NCI-H146 treated with DMSO at 0.1 percent for 48 hours (cell line): Measurements from ENCODE around the gene NECTIN4.
A peak's percentile ranks its signal among the peaks of the same experiment; 100 is the strongest.
"Not testable (repeated sequence)": the region's sequence is repeated elsewhere in the genome, so short reads cannot be mapped to it uniquely, and the experiment has no call there.

ENCODE experiments used
- DNase-seq: peaks from one replicate; lab custom pipeline; 2025; ENCODE audit not compliant: unreplicated experiment; lab: John Stamatoyannopoulos, UW

NECTIN4 gene

GRCh38 chr1:161089251-161089924 is at the start of gene NECTIN4:
Gene NECTIN4 (minus strand): TSS chr1:161089558. CDS start chr1:161089296, 262 bp downstream.
- DNase-seq: no peak

GRCh38 chr1:161138431-161138830 is 49.1 kb upstream of the NECTIN4 start:
- no peak for DNase-seq

- DNase-seq: no peak
Measured at GRCh38 chr1:161137881-161138280, 48.5 kb upstream of the NECTIN4 start.

DNA sequence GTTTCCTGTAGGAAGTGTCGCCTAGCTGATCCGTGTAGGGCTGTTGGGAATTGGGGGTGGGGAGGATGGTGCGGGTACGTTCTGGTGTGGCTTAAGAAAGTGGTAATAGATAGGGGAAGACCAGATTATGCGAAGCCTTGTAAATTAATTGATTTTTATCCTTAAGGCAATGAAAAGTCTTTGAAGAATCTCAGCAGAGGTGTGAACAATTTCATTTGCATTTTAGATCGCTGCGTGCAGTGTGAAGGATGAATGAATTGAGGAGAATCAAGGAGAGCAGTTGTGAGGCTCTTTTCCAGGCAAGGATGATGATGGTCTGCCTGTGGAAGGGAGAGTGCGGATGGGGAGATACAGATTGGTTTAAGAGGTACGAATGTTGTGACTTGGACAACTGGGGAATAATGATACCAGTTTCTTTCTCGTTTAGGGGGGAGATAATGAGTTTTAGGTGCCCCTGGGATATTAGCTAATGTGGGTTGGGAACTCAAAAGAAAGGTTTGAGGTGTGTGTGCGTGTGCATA is 43.9 kb upstream of the NECTIN4 start:
- DNase-seq: peak; percentile 15

DNA sequence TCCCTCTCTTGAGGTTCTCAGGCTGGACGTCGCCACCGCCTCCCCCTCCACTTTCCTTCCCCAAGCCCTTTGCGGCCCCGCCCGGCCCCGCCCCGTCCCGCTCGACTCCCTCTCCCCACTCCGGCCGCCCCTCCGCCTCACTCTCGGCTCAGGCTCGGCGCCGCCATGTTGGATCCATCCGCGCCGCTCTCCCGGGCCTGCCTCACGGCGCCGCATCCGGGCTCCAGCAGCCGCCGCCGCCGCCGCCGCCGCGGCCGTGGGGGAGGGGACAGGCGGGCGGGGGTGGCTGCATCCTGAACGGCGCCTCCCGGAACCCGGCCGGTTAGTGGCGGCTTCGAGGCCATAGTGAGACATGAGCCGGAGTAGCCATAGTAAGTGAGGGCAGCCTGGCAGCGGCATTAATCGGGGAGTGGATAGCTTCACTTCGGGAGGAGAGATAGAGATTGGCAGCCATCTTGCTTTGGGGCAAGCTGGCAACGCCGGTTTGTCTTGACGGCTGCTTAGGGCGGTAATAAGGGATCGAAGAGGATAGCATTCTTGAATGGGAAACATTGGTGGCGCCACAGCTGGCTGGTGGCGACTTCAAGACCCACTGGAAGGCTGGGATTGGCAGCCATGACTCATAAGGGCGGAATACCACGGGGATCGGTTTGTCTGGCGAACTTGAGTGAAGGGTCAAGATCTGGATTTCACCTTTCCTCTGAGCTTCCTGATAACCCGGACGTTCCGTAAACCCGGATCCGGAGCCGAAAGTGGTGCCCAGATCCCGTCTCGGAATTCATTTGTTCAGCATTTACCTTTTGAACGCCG is 43.3 kb upstream of the NECTIN4 start, which contains the start of gene DEDD:
Gene DEDD, minus strand, starts transcription at position 258 of the 810 bp plus-strand sequence. CDS start 8,205 bp downstream, outside the sequence.
- peak; percentile 96 for DNase-seq

DNA sequence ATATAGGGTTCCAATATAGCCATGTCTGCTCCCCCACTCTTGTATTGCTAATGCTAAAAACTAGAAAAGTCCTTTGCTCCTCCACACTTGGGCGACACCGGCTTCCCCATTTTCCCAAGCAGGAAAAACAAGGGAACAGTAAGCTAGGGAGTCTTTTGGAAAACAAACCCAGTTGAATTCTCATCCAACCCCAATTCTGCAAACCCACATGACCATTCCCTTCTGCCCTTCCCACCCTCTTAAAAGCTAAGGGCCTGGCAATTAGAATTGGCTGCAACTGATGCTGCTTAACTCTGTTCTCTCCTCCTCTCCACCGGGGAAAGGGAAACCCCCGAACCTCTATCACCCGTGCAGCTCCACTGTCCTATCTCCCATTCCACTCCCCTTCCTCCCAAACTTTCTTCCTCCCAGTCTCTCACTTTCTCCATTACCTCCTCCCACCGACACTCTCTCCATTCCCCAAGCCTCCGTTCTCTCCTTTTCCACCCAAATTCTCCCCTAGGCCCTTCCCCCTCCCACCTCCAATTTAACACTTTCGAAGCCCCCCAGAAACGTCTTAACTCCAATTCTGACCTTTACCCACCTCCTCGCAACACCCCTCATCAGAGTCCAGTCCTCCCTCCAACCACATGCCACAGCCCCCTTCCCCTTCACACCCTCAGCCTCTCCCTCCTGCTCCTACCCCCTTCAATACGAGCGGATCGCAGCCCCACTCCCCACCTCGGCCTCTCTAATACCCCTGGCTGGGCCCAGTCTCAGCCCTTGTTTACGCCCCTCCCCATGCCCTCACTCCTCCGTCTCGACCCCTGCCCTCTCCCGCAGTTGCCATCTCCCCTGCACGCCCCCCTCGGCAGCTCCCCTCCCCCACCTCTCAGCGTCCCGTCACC is 42.4 kb upstream of the NECTIN4 start:
- DNase-seq: no peak

DNA sequence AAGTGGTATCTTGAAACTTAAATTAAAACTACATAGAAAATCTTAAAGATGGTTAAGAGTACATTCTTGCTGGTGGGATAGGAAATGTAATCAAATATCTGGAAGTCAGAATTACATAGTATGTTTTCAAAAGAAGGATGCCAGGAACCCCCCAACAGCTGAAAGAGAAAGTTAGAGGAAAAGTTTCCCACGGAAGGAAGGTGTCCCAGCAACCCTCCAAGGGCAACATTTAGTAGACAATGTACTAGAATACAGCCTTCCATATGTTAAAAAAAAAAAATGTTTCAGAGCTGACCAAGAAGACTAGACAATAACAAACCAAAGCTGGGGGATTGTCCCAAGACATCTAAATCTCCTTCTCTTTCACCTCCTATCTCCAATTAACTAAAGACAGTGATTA is 40.9 kb upstream of the NECTIN4 start:
- DNase-seq: no peak

DNA sequence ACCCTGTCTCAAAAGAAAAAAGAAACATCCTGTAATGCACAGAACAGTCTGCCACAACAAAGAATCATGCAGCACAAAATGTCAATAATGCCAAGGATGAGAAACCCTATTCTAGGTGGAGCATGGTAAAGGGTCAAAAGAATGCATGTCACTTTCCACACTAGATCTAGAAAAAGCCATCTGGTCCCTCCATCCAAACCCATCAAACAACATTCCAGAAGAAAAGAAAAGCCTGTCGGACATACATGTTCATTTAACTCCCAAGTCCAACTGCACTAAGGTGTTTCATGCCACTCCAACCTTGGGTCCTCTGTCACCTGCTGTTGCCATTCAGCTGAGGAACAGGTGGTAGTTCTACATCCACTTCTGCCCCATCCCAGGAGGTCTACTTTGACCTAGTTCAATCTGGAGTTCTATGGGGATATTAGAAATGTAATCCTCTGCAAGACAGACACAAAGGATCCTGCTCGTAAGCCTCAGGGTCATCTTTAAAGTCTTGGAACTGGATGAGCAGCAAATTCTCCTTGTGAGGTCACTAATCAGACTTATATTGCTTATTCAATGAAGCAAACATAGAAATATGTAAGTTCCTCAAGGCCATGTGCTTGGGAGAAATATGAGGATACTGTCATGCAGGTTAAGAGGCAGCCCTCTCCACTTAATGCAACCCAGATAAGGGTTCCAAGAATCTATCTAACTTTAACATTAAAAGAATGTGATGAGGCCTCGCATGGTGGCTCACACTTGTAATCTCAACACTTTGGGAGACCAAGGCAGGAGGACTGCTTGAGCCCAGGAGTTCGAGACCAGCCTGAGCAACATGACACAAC is 39.4 kb upstream of the NECTIN4 start:
- no peak for DNase-seq

DNA sequence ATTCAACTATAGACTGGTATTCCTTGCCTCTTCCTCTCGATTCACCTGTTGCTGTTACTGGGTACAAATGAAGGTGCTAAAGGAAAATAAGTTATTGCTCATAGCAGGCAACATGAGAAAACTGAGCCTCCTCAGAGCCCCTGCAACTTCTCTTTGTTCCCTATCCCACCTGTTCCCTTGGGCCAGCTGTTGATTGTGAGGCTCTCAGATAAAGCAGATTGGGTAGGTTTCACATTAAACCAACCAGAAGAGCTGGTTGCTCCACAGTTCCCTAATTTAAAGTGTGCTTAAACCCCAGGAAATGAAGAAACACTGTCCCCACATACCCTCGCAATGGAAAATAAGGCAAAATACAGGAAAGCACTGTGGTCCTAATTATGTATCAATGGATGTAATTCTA is 38.3 kb upstream of the NECTIN4 start:
- DNase-seq: no peak

DNA sequence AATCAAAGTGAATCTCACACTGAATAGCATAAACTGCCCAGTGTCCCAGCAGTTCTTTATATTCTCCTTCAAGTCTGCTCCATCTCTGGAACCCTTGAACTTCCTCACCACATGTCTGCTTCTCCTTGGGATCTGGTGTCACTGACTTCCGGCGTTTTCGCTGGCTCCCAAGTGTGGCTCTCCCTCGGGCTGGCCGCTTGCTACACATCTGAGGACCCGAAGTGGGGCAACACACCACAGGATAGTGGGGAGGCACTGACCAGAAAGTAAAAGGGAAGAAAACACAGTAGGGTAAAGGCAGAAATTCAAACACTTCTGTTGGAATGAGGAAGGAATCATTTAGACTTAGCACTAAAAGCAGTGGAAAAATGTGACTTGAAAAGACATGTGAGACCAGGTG is 33.6 kb upstream of the NECTIN4 start:
- DNase-seq: no peak

DNA sequence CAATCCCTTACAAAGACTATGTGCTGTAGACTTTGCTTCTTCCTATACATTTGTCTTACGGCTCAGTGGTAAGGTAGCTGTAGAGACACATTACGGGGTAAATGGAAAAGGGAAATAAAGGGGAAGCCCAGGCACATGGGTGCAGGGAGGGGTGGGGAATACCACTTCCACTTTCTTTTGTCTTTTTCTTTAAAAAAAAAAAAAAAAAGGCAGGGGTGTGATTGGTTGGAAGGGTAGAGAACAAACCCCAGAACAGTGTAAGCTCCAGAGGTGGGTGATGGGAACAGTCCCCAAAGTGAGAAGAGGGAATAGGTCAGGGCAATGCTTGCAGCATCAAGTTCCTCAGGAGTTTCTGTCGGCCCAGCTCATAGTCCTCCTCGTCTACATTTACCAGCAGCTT is 32.5 kb upstream of the NECTIN4 start:
- no peak for DNase-seq

GRCh38 chr1:161121042-161121650 is 31.8 kb upstream of the NECTIN4 start:
- DNase-seq: no peak

DNA sequence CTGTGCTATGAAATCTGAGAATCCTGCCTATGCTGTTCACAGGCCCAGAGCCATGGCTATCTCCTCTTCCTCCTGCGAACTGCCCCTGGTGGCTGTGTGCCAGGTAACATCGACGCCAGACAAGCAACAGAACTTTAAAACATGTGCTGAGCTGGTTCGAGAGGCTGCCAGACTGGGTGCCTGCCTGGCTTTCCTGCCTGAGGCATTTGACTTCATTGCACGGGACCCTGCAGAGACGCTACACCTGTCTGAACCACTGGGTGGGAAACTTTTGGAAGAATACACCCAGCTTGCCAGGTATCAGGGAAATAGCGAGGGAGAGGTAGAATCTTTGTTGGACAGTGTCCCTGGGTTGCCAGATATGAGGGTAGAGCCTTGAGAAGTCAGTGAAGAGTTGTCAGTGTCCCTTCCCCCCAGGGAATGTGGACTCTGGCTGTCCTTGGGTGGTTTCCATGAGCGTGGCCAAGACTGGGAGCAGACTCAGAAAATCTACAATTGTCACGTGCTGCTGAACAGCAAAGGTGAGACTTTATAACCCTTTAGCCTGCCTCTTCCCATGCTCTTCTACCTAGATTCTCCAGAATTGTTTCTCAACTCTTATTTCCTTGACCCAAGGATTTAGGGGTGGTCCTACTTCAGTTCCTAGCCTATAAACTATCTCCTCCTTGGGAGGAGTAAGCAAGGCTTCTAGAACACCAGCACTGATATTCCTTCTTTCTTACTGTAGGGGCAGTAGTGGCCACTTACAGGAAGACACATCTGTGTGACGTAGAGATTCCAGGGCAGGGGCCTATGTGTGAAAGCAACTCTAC is 29.9 kb upstream of the NECTIN4 start:
- DNase-seq: no peak

DNA sequence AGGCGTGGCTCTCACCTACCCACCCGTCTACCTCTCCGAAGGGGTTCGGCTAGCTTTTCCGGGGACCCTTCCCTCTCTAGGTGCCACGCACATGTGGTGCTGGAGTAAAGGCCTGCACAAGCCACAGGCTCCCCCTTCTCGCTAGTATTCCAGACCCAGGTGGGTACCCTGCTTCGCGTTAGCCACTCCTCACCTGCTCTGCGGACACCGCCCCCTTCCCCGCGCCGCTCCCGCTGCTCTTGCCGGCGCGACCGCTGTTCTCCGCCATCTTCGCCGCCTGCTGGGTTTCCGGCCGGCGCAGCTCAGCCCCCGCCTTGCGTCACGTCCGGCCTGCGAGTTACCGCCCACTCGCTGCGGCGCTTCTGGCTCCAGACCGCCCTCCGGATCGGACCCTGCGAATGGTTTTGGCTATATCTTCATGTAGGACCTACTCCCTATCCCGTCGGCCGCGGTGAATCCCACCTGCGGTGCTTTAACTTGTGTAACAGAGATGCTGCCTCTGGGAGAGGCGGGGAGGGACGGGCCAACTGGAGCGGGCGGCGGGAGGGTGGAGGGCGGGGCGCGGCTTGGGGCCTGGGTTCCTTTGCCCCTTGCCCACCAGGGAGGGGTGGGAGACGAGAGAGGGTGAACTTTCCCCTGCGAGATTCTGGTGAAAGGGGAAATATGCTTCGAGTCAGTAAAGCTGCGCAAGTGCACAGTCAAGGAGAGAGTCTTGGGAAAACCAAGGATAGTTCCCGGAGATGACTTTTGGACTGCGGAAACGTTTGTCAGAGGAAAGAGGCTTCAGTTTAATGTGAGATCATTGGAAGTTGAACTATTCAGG is 28.6 kb upstream of the NECTIN4 start, which contains the start of the genes NIT1 and PFDN2:
Gene NIT1, plus strand, starts transcription at position 347 of the 823 bp plus-strand sequence. Its CDS starts 72 bp downstream, at position 419.
Gene PFDN2, minus strand, starts transcription at position 279 of the 823 bp plus-strand sequence. Its CDS starts 11 bp downstream, at position 268.
- DNase-seq: peak; percentile 71

DNA sequence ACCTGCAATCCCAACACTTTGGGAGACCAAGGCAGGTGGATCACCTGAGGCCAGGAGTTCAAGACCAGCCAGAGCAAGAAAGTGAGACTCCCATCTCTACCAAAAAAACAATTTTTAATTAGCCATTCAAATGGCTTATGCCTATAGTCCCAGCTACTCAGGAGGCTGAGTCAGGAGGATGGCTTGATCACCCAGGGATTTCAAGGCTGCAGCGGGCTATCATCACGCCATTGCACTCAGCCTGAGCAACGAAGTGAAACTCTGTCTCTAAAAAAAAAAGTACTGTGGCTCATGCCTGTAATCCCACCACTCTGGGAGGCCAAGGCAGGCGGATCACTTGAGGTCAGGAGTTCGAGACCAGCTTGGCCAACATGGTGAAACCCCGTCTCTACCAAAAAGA is 26.6 kb upstream of the NECTIN4 start:
- DNase-seq: not testable (repeated sequence)

- no peak for DNase-seq
Measured at GRCh38 chr1:161115132-161115711, 25.9 kb upstream of the NECTIN4 start.

- DNase-seq: no peak
Measured at GRCh38 chr1:161114556-161114955, 25.2 kb upstream of the NECTIN4 start.
